ENCODE data around the gene SUGCT. TPM values are rescaled to one million over a fixed set of nuclear protein-coding genes. Genes with fewer than 3 reads are reported as not detected.
A peak's percentile ranks its signal among the peaks of the same experiment; 100 is the strongest.

The SUGCT gene
- total RNA-seq, 1 experiment from 2014 or later, result 1.5 TPM

DNA sequence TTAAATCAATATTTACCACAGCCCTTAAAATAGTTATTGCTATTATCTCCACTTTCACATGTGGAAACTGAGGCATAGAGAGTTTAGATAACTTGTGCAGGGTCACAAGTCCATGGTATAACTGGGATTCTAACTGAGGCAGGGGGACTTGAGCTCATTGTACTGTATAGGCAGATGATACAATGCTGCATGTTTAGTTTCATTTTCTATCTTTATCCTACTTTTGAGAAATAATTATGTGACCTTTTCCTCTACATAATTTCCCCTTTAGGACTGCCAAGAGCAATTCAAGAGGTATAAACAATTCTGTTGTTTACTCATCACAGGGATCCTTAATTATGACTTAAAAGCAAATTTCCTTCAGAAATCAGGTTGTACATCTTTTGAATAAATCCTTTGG, 193.1 kb downstream of the SUGCT start:
- intact Hi-C loops (cut with micrococcal nuclease; ENCODE audit: unreplicated experiment), result loop anchor here (2.0 to 5.0 kb wide), 3 partner anchors 96 to 435 kb away; no protein-coding TSS in a partner anchor
- TF ChIP-seq EZH2 (IDR thresholded peaks at IDR 0.05; ENCODE audit: borderline replicate concordance, low read depth, low read length, poor library complexity, severe bottlenecking), result no peak
- TF ChIP-seq, protein P1, sequence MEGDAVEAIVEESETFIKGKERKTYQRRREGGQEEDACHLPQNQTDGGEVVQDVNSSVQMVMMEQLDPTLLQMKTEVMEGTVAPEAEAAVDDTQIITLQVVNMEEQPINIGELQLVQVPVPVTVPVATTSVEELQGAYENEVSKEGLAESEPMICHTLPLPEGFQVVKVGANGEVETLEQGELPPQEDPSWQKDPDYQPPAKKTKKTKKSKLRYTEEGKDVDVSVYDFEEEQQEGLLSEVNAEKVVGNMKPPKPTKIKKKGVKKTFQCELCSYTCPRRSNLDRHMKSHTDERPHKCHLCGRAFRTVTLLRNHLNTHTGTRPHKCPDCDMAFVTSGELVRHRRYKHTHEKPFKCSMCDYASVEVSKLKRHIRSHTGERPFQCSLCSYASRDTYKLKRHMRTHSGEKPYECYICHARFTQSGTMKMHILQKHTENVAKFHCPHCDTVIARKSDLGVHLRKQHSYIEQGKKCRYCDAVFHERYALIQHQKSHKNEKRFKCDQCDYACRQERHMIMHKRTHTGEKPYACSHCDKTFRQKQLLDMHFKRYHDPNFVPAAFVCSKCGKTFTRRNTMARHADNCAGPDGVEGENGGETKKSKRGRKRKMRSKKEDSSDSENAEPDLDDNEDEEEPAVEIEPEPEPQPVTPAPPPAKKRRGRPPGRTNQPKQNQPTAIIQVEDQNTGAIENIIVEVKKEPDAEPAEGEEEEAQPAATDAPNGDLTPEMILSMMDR (conservative IDR thresholded peaks at IDR 0.05; ENCODE audit: low read depth, low read length), result no peak
- Histone ChIP-seq H3K27me3 (replicated peaks; ENCODE audit: insufficient read depth, low read depth, low read length, poor library complexity) (no peaks in the 10 kb centered on the region), H3K27ac (ENCODE audit: low read depth, low read length, poor library complexity, severe bottlenecking) (no peak overlapping the region), H3K4me1 (ENCODE audit: insufficient read depth, low read length, poor library complexity, severe bottlenecking) (no peaks in the 10 kb centered on the region), H3K36me3 (ENCODE audit: insufficient read depth, low read length, poor library complexity, severe bottlenecking) (no peaks in the 10 kb centered on the region), H3K4me3 (ENCODE audit: low read depth, low read length, poor library complexity, severe bottlenecking) (no peak overlapping the region), H3K9me3 (ENCODE audit: low read depth, low read length, poor library complexity, severe bottlenecking) (no peaks in the 10 kb centered on the region)
- CTCF ChIA-PET, result no interaction called here
- DNase-seq (ENCODE audit: low spot score), result no peak
- POLR2A ChIA-PET (ENCODE audit: low non-redundant PET), result no interaction called here
- no TSS peak for BruUV-seq (replicated peaks)

GRCh38 chr7:40329601-40330153, 194.9 kb downstream of the SUGCT start:
- intact Hi-C loops (cut with micrococcal nuclease; ENCODE audit: unreplicated experiment), result loop anchor here (2.0 to 5.0 kb wide), 4 partner anchors 97 to 1365 kb away; no protein-coding TSS in a partner anchor
- Histone ChIP-seq H3K4me3 (ENCODE audit: low read depth, low read length, poor library complexity, severe bottlenecking) (no peak overlapping the region), H3K27ac (ENCODE audit: low read depth, low read length, poor library complexity, severe bottlenecking) (no peak overlapping the region), H3K36me3 (ENCODE audit: insufficient read depth, low read length, poor library complexity, severe bottlenecking) (no peaks in the 10 kb centered on the region), H3K9me3 (ENCODE audit: low read depth, low read length, poor library complexity, severe bottlenecking) (no peaks in the 10 kb centered on the region), H3K4me1 (ENCODE audit: insufficient read depth, low read length, poor library complexity, severe bottlenecking) (no peaks in the 10 kb centered on the region), H3K27me3 (replicated peaks; ENCODE audit: insufficient read depth, low read depth, low read length, poor library complexity) (no peaks in the 10 kb centered on the region)
- no peak for TF ChIP-seq EZH2 (IDR thresholded peaks at IDR 0.05; ENCODE audit: borderline replicate concordance, low read depth, low read length, poor library complexity, severe bottlenecking)
- TF ChIP-seq, protein P1 (conservative IDR thresholded peaks at IDR 0.05; ENCODE audit: low read depth, low read length), result peak; percentile 75
- CTCF ChIA-PET, result no interaction called here
- POLR2A ChIA-PET (ENCODE audit: low non-redundant PET), result no interaction called here
- BruUV-seq (replicated peaks), result no TSS peak
- peak; percentile 58 for DNase-seq (ENCODE audit: low spot score)

GRCh38 chr7:40330408-40330807, 195.6 kb downstream of the SUGCT start:
- no TSS peak for BruUV-seq (replicated peaks)
- ChIA-PET POLR2A (ENCODE audit: low non-redundant PET) (no interaction called here), CTCF (interaction anchor here (0.5 to 0.9 kb wide), 2 partner anchors 275 to 1373 kb away, joined by 3 to 5 read pairs; no protein-coding TSS in a partner anchor)
- Histone ChIP-seq H3K9me3 (ENCODE audit: low read depth, low read length, poor library complexity, severe bottlenecking) (no peaks in the 10 kb centered on the region), H3K4me1 (ENCODE audit: insufficient read depth, low read length, poor library complexity, severe bottlenecking) (no peaks in the 10 kb centered on the region), H3K27ac (ENCODE audit: low read depth, low read length, poor library complexity, severe bottlenecking) (no peak overlapping the region), H3K36me3 (ENCODE audit: insufficient read depth, low read length, poor library complexity, severe bottlenecking) (no peaks in the 10 kb centered on the region), H3K4me3 (ENCODE audit: low read depth, low read length, poor library complexity, severe bottlenecking) (no peak overlapping the region), H3K27me3 (replicated peaks; ENCODE audit: insufficient read depth, low read depth, low read length, poor library complexity) (no peaks in the 10 kb centered on the region)
- DNase-seq (ENCODE audit: low spot score), result no peak
- TF ChIP-seq EZH2 (IDR thresholded peaks at IDR 0.05; ENCODE audit: borderline replicate concordance, low read depth, low read length, poor library complexity, severe bottlenecking), result no peak
- TF ChIP-seq, protein P1 (conservative IDR thresholded peaks at IDR 0.05; ENCODE audit: low read depth, low read length), result no peak
- intact Hi-C loops (cut with micrococcal nuclease; ENCODE audit: unreplicated experiment), result loop anchor here (2.0 kb wide), 1 partner anchor 1364 kb away; no protein-coding TSS in a partner anchor

Measured in A673 (cell line).